ENCODE data around the gene CLDN19.

Gene CLDN19

GRCh38 chr1:42747125-42747524 is 7.1 kb upstream of the CLDN19 start:
- Histone ChIP-seq H2BK5ac (ENCODE audit: low read length) (no peak overlapping the region), H2AK5ac (ENCODE audit: low read depth, low read length) (no peak overlapping the region), H2BK15ac (ENCODE audit: low read length) (no peak overlapping the region), H3K18ac (ENCODE audit: low read length) (no peak overlapping the region), H4K91ac (ENCODE audit: low read depth, low read length, poor library complexity) (no peak overlapping the region), H2BK12ac (ENCODE audit: low read length) (no peak overlapping the region), H3K23ac (ENCODE audit: low read depth, low read length, poor library complexity) (peak overlapping the region; percentile 43), H2BK120ac (ENCODE audit: low read depth, low read length) (no peak overlapping the region), H3K27me3 (ENCODE audit: control insufficient read depth in 3 of 3, insufficient read depth in 3 of 3, low read depth in 1 of 3, low read length in 3 of 3) (no peaks in the 10 kb centered on the region), H3K36me3 (replicated peaks in 1 of 2; ENCODE audit: control insufficient read depth in 2 of 2, insufficient read depth in 2 of 2, low read length in 2 of 2) (peaks cover 47 to 59% of the 10 kb centered on the region in 2 donors), H3K4ac (ENCODE audit: low read length) (no peak overlapping the region), H3K4me3 (ENCODE audit: low read length in 2 of 2) (no peak overlapping the region), H3K9ac (ENCODE audit: low read depth, low read length, poor library complexity) (no peak overlapping the region), H2AFZ (ENCODE audit: low read length) (no peak overlapping the region), H3K14ac (ENCODE audit: low read length) (no peak overlapping the region), H3K4me1 (ENCODE audit: control insufficient read depth in 2 of 2, insufficient read depth in 1 of 2, low read depth in 1 of 2, low read length in 2 of 2) (no peaks in the 10 kb centered on the region), H3K4me2 (ENCODE audit: insufficient read depth, low read length, poor library complexity, severe bottlenecking) (no peak overlapping the region), H3K79me1 (ENCODE audit: low read depth, low read length) (no peaks in the 10 kb centered on the region), H4K8ac (ENCODE audit: low read depth, low read length) (no peak overlapping the region), H3K9me3 (replicated peaks in 1 of 2; ENCODE audit: control insufficient read depth in 2 of 2, insufficient read depth in 1 of 2, low read depth in 1 of 2, low read length in 2 of 2) (peaks cover 5 to 8% of the 10 kb centered on the region in 2 donors), H3K27ac (replicated peaks; ENCODE audit: low read length) (no peak overlapping the region)
- no CpG with 5 or more reads among the region's 14 CpGs for WGBS, 2 donors (ENCODE audit: extremely low coverage in 2 of 2, insufficient read length in 2 of 2, insufficient replicate concordance in 1 of 2)
- peak; percentile 39 for DNase-seq (ENCODE audit: low spot score)

- DNase-seq (ENCODE audit: low spot score), result no peak
- Histone ChIP-seq H3K14ac (ENCODE audit: low read length) (no peak overlapping the region), H3K4ac (ENCODE audit: low read length) (no peak overlapping the region), H4K91ac (ENCODE audit: low read depth, low read length, poor library complexity) (no peak overlapping the region), H3K79me1 (ENCODE audit: low read depth, low read length) (no peaks in the 10 kb centered on the region), H2AK5ac (ENCODE audit: low read depth, low read length) (no peak overlapping the region), H2BK12ac (ENCODE audit: low read length) (no peak overlapping the region), H2BK5ac (ENCODE audit: low read length) (no peak overlapping the region), H3K9ac (ENCODE audit: low read depth, low read length, poor library complexity) (no peak overlapping the region), H3K4me2 (ENCODE audit: insufficient read depth, low read length, poor library complexity, severe bottlenecking) (no peak overlapping the region), H3K4me3 (ENCODE audit: low read length in 2 of 2) (no peak overlapping the region), H3K18ac (ENCODE audit: low read length) (no peak overlapping the region), H2BK120ac (ENCODE audit: low read depth, low read length) (no peak overlapping the region), H3K9me3 (replicated peaks in 1 of 2; ENCODE audit: control insufficient read depth in 2 of 2, insufficient read depth in 1 of 2, low read depth in 1 of 2, low read length in 2 of 2) (peaks cover 0 to 3% of the 10 kb centered on the region in 2 donors), H3K27me3 (ENCODE audit: control insufficient read depth in 3 of 3, insufficient read depth in 3 of 3, low read depth in 1 of 3, low read length in 3 of 3) (no peaks in the 10 kb centered on the region), H4K8ac (ENCODE audit: low read depth, low read length) (no peak overlapping the region), H3K23ac (ENCODE audit: low read depth, low read length, poor library complexity) (no peak overlapping the region), H2BK15ac (ENCODE audit: low read length) (no peak overlapping the region), H3K27ac (replicated peaks; ENCODE audit: low read length) (no peak overlapping the region), H3K36me3 (replicated peaks in 1 of 2; ENCODE audit: control insufficient read depth in 2 of 2, insufficient read depth in 2 of 2, low read length in 2 of 2) (peaks cover 42 to 54% of the 10 kb centered on the region in 2 donors), H3K4me1 (ENCODE audit: control insufficient read depth in 2 of 2, insufficient read depth in 1 of 2, low read depth in 1 of 2, low read length in 2 of 2) (no peaks in the 10 kb centered on the region), H2AFZ (ENCODE audit: low read length) (no peak overlapping the region)
- no CpG with 5 or more reads among the region's 12 CpGs for WGBS, 2 donors (ENCODE audit: extremely low coverage in 2 of 2, insufficient read length in 2 of 2, insufficient replicate concordance in 1 of 2)
Observed at GRCh38 chr1:42746436-42747105, 6.5 kb upstream of the CLDN19 start.

GRCh38 chr1:42745851-42746250 is 5.8 kb upstream of the CLDN19 start:
- peaks cover 41 to 52% of the 10 kb centered on the region in 2 donors for H3K36me3 ChIP-seq (replicated peaks in 1 of 2; ENCODE audit: control insufficient read depth in 2 of 2, insufficient read depth in 2 of 2, low read length in 2 of 2)
- peaks cover 4 to 5% of the 10 kb centered on the region in 2 donors for H3K4me1 ChIP-seq (ENCODE audit: control insufficient read depth in 2 of 2, insufficient read depth in 1 of 2, low read depth in 1 of 2, low read length in 2 of 2)
- H3K23ac ChIP-seq (ENCODE audit: low read depth, low read length, poor library complexity), result no peak overlapping the region
- H3K18ac ChIP-seq (ENCODE audit: low read length), result no peak overlapping the region
- H3K14ac ChIP-seq (ENCODE audit: low read length), result no peak overlapping the region
- H3K4me3 ChIP-seq (ENCODE audit: low read length in 2 of 2), result no peak overlapping the region
- H2BK12ac ChIP-seq (ENCODE audit: low read length), result no peak overlapping the region
- H2BK5ac ChIP-seq (ENCODE audit: low read length), result no peak overlapping the region
- H4K91ac ChIP-seq (ENCODE audit: low read depth, low read length, poor library complexity), result no peak overlapping the region
- peaks cover 0 to 3% of the 10 kb centered on the region in 2 donors for H3K9me3 ChIP-seq (replicated peaks in 1 of 2; ENCODE audit: control insufficient read depth in 2 of 2, insufficient read depth in 1 of 2, low read depth in 1 of 2, low read length in 2 of 2)
- H2BK120ac ChIP-seq (ENCODE audit: low read depth, low read length), result no peak overlapping the region
- H2AFZ ChIP-seq (ENCODE audit: low read length), result no peak overlapping the region
- H3K27me3 ChIP-seq (ENCODE audit: control insufficient read depth in 3 of 3, insufficient read depth in 3 of 3, low read depth in 1 of 3, low read length in 3 of 3), result no peaks in the 10 kb centered on the region
- WGBS, 2 donors (ENCODE audit: extremely low coverage in 2 of 2, insufficient read length in 2 of 2, insufficient replicate concordance in 1 of 2), result no CpG with 5 or more reads among the region's 8 CpGs
- no peak overlapping the region for H4K8ac ChIP-seq (ENCODE audit: low read depth, low read length)
- no peak overlapping the region for H3K27ac ChIP-seq (replicated peaks; ENCODE audit: low read length)
- DNase-seq (ENCODE audit: low spot score), result no peak
- no peak overlapping the region for H3K4me2 ChIP-seq (ENCODE audit: insufficient read depth, low read length, poor library complexity, severe bottlenecking)
- H3K4ac ChIP-seq (ENCODE audit: low read length), result no peak overlapping the region
- H2BK15ac ChIP-seq (ENCODE audit: low read length), result no peak overlapping the region
- H3K79me1 ChIP-seq (ENCODE audit: low read depth, low read length), result no peaks in the 10 kb centered on the region
- no peak overlapping the region for H2AK5ac ChIP-seq (ENCODE audit: low read depth, low read length)
- no peak overlapping the region for H3K9ac ChIP-seq (ENCODE audit: low read depth, low read length, poor library complexity)

- no peaks in the 10 kb centered on the region for H3K79me1 ChIP-seq (ENCODE audit: low read depth, low read length)
- no CpG with 5 or more reads among the region's 9 CpGs for WGBS, 2 donors (ENCODE audit: extremely low coverage in 2 of 2, insufficient read length in 2 of 2, insufficient replicate concordance in 1 of 2)
- H3K4me2 ChIP-seq (ENCODE audit: insufficient read depth, low read length, poor library complexity, severe bottlenecking), result no peak overlapping the region
- H3K4me1 ChIP-seq (ENCODE audit: control insufficient read depth in 2 of 2, insufficient read depth in 1 of 2, low read depth in 1 of 2, low read length in 2 of 2), result peaks cover 15 to 20% of the 10 kb centered on the region in 2 donors
- no peak overlapping the region for H2AFZ ChIP-seq (ENCODE audit: low read length)
- no peak overlapping the region for H3K18ac ChIP-seq (ENCODE audit: low read length)
- H2BK120ac ChIP-seq (ENCODE audit: low read depth, low read length), result no peak overlapping the region
- H2BK5ac ChIP-seq (ENCODE audit: low read length), result no peak overlapping the region
- peaks cover 31 to 40% of the 10 kb centered on the region in 2 donors for H3K36me3 ChIP-seq (replicated peaks in 1 of 2; ENCODE audit: control insufficient read depth in 2 of 2, insufficient read depth in 2 of 2, low read length in 2 of 2)
- H3K9me3 ChIP-seq (replicated peaks in 1 of 2; ENCODE audit: control insufficient read depth in 2 of 2, insufficient read depth in 1 of 2, low read depth in 1 of 2, low read length in 2 of 2), result no peaks in the 10 kb centered on the region
- no peak overlapping the region for H3K27ac ChIP-seq (replicated peaks; ENCODE audit: low read length)
- no peak overlapping the region for H3K14ac ChIP-seq (ENCODE audit: low read length)
- no peak overlapping the region for H4K91ac ChIP-seq (ENCODE audit: low read depth, low read length, poor library complexity)
- no peaks in the 10 kb centered on the region for H3K27me3 ChIP-seq (ENCODE audit: control insufficient read depth in 3 of 3, insufficient read depth in 3 of 3, low read depth in 1 of 3, low read length in 3 of 3)
- no peak overlapping the region for H3K9ac ChIP-seq (ENCODE audit: low read depth, low read length, poor library complexity)
- H2AK5ac ChIP-seq (ENCODE audit: low read depth, low read length), result no peak overlapping the region
- no peak overlapping the region for H4K8ac ChIP-seq (ENCODE audit: low read depth, low read length)
- H3K4me3 ChIP-seq (ENCODE audit: low read length in 2 of 2), result no peak overlapping the region
- DNase-seq (ENCODE audit: low spot score), result no peak
- H2BK12ac ChIP-seq (ENCODE audit: low read length), result no peak overlapping the region
- no peak overlapping the region for H2BK15ac ChIP-seq (ENCODE audit: low read length)
- no peak overlapping the region for H3K4ac ChIP-seq (ENCODE audit: low read length)
- no peak overlapping the region for H3K23ac ChIP-seq (ENCODE audit: low read depth, low read length, poor library complexity)
Observed at GRCh38 chr1:42744148-42744413, 4.0 kb upstream of the CLDN19 start.

All from neuronal stem cell (in vitro differentiated cells).